Activated CD4-positive, alpha-beta memory T cell treated with anti-CD3 and anti-CD28 coated beads, Interleukin-2, amount 10 ng/mL, durations not matched to agents 7 days and 5 days (primary cell): ENCODE measurements around the gene GPC3. TPM values are rescaled to one million over a fixed set of nuclear protein-coding genes. Genes with fewer than 3 reads are reported as not detected.

Experiments
- CTCF ChIA-PET: fragments of 350-600 bp; sonication (Branson Sonifier 250); formaldehyde crosslinking; loops from one replicate; lab custom pipeline; 2021; ENCODE audit warnings: antibody characterized with exemption, inconsistent platforms; lab: Charles Lee
- POLR2A ChIA-PET: fragments of 350-600 bp; sonication (Branson Sonifier 250); formaldehyde crosslinking; loops from one replicate; lab custom pipeline; 2021; ENCODE audit warnings: antibody characterized with exemption; lab: Charles Lee
- DNase-seq: peaks from one replicate; pipeline ENCODE4 v3.0.0-alpha.2; 2020
- H3K27ac Mint-ChIP-seq: one replicate; pipeline ENCODE4 v1.8.0; 2021; ENCODE audit warnings: mild to moderate bottlenecking, mixed read lengths
- H3K27me3 Mint-ChIP-seq: one replicate; pipeline ENCODE4 v1.8.0; 2021; ENCODE audit warnings: mixed read lengths
- H3K36me3 Mint-ChIP-seq: one replicate; pipeline ENCODE4 v1.8.0; 2021; ENCODE audit warnings: low read depth, mixed read lengths
- H3K4me1 Mint-ChIP-seq: one replicate; pipeline ENCODE4 v1.8.0; 2021; ENCODE audit warnings: mixed read lengths
- H3K4me3 Mint-ChIP-seq: one replicate; pipeline ENCODE4 v1.8.0; 2021; ENCODE audit warnings: mild to moderate bottlenecking, mixed read lengths
- H3K9me3 Mint-ChIP-seq: one replicate; pipeline ENCODE4 v1.8.0; 2021; ENCODE audit warnings: mixed read lengths
- total RNA-seq, 2 experiments: library from RNA; stranded (reverse); gene quantifications; one replicate each; pipeline ENCODE4 v1.2.3, GENCODE V29; 2021

GPC3 gene
- total RNA-seq, 2 experiments from 2014 or later: 0.08 to 0.13 TPM

GRCh38 chrX:133812402-133812801 lies 173.0 kb downstream of the GPC3 start:
- ChIA-PET CTCF (no interaction called here), POLR2A (no interaction called here)
- Mint-ChIP-seq H3K4me3 (no peak overlapping the region), H3K27me3 (no peaks in the 10 kb centered on the region), H3K4me1 (no peaks in the 10 kb centered on the region), H3K27ac (no peak overlapping the region), H3K9me3 (no peaks in the 10 kb centered on the region), H3K36me3 (no peaks in the 10 kb centered on the region)
- no peak for DNase-seq

- POLR2A ChIA-PET: no interaction called here
- no peak overlapping the region for H3K27ac Mint-ChIP-seq
- no peaks in the 10 kb centered on the region for H3K36me3 Mint-ChIP-seq
- DNase-seq: no peak
- H3K27me3 Mint-ChIP-seq: no peaks in the 10 kb centered on the region
- no peaks in the 10 kb centered on the region for H3K4me1 Mint-ChIP-seq
- no peaks in the 10 kb centered on the region for H3K9me3 Mint-ChIP-seq
- CTCF ChIA-PET: no interaction called here
- no peak overlapping the region for H3K4me3 Mint-ChIP-seq
Observed at GRCh38 chrX:133810925-133811324, 174.5 kb downstream of the GPC3 start.

DNA sequence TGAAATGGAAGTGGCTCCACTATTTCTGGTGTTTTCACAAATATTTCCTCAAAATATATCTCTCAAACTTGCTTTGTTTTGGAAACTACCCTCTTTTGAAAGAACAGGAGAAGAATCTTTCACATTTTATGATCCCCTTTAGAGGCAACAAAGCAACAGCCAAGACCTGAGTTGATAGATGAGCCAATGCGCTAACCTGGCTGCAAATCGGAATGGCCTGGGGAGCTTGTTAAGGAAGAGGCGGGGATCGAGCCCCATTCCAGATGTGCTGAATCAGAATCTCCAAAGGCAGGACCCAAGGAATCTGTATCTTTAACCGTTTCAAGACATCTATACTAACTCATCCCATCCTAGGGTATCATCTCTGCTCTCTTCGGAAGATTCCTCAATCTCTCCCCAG lies 181.3 kb downstream of the GPC3 start:
- POLR2A ChIA-PET: no interaction called here
- Mint-ChIP-seq H3K4me1 (no peaks in the 10 kb centered on the region), H3K4me3 (no peak overlapping the region), H3K27ac (no peak overlapping the region), H3K27me3 (peaks cover 4% of the 10 kb centered on the region), H3K36me3 (no peaks in the 10 kb centered on the region), H3K9me3 (no peaks in the 10 kb centered on the region)
- no peak for DNase-seq
- CTCF ChIA-PET: no interaction called here

DNA sequence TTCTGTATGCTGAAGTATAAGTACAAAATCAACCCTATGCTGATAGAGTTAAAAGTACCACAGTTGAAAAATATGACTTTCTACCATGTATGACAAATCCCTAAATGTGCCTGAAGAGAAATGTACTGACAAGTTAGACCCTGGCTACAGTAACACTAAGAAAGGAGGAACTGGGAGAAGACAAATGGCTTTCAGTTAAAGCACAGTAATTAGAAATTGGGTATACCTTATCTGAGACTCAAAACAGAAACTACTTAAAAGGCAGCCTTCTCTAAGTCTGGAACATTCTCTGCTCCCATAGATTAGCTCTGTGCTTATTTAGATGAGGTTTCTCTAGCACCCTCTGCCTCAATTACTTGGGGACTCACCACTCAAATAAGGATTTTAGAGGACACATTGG lies 189.1 kb downstream of the GPC3 start:
- H3K27ac Mint-ChIP-seq: no peak overlapping the region
- ChIA-PET POLR2A (no interaction called here), CTCF (no interaction called here)
- H3K4me1 Mint-ChIP-seq: no peaks in the 10 kb centered on the region
- H3K36me3 Mint-ChIP-seq: no peaks in the 10 kb centered on the region
- peaks cover 4% of the 10 kb centered on the region for H3K27me3 Mint-ChIP-seq
- H3K9me3 Mint-ChIP-seq: no peaks in the 10 kb centered on the region
- no peak overlapping the region for H3K4me3 Mint-ChIP-seq
- DNase-seq: no peak

DNA sequence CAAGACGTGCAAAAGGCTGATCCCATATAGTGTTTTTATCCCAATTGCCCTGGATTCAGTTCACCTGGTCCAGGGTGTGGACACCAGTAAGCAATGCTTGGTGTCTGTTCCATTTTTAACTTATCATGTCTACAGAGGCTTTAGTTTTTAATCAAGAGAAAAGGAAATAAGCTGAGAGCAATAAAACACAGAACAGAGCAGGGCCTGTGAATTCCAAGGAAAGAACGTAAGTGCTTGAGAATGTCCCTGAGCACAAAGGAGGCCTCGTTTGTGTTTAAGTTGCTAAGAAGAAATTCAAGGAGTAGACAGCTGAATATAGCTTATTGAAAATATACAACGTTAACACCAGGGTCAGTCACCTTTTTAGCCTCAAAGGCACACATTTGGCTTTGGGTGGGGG lies 191.3 kb downstream of the GPC3 start:
- H3K36me3 Mint-ChIP-seq: no peaks in the 10 kb centered on the region
- no peaks in the 10 kb centered on the region for H3K9me3 Mint-ChIP-seq
- no peak overlapping the region for H3K4me3 Mint-ChIP-seq
- ChIA-PET CTCF (interaction anchor here (1.0 to 1.6 kb wide), 3 partner anchors 46 to 603 kb away, joined by 3 to 5 read pairs (median 4); no protein-coding TSS in a partner anchor), POLR2A (no interaction called here)
- no peaks in the 10 kb centered on the region for H3K27me3 Mint-ChIP-seq
- no peak overlapping the region for H3K27ac Mint-ChIP-seq
- no peaks in the 10 kb centered on the region for H3K4me1 Mint-ChIP-seq
- DNase-seq: no peak

- H3K36me3 Mint-ChIP-seq: no peaks in the 10 kb centered on the region
- H3K27ac Mint-ChIP-seq: no peak overlapping the region
- ChIA-PET CTCF (interaction anchor here (1.0 to 1.8 kb wide), 4 partner anchors 15 to 603 kb away, joined by 3 to 8 read pairs (median 4); no protein-coding TSS in a partner anchor), POLR2A (no interaction called here)
- no peak overlapping the region for H3K4me3 Mint-ChIP-seq
- H3K27me3 Mint-ChIP-seq: no peaks in the 10 kb centered on the region
- H3K9me3 Mint-ChIP-seq: no peaks in the 10 kb centered on the region
- no peaks in the 10 kb centered on the region for H3K4me1 Mint-ChIP-seq
- DNase-seq: no peak
Observed at GRCh38 chrX:133793626-133794025, 191.8 kb downstream of the GPC3 start.

DNA sequence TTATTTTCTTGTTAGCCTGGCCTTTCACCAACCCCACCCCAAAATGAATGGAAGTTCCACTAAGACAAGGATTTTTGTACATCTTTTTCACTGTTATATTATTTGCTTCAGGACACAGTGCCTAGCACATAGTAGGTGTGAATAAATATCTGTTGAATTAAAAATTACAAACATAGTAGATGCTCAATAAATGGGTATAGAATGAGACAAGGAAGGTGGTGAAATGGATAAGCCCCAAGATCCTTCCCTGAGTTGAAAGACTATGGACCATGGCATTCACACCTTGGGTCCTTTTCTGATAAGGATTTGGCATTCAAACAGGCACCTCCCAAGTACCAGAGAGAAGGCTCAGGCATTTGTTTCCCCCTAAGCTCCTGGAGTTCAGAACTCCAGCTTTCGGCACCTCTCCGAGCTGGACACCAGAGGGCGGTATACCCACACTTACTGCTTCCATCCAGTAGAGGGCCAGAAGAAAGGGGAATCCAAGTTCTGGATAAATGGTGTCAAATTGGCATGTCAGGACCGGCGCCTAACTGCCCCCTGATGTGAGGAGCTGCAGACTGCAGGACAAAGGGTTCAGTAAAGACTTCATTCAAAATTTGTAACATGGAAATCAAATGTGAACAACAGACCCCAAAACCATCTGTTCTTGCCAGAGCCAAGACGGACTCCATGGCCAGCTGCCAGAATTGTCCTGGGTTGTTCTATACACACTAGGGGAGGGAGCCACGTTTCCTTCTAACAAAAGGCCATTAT lies 193.0 kb downstream of the GPC3 start:
- CTCF ChIA-PET: interaction anchor here (0.7 to 2.3 kb wide), 13 partner anchors 16 to 611 kb away, joined by 3 to 15 read pairs (median 4); no protein-coding TSS in a partner anchor
- no peak overlapping the region for H3K27ac Mint-ChIP-seq

GRCh38 chrX:133789829-133790228 lies 195.6 kb downstream of the GPC3 start:
- no peaks in the 10 kb centered on the region for H3K27me3 Mint-ChIP-seq
- H3K4me1 Mint-ChIP-seq: no peaks in the 10 kb centered on the region
- no peaks in the 10 kb centered on the region for H3K36me3 Mint-ChIP-seq
- H3K4me3 Mint-ChIP-seq: no peak overlapping the region
- no peak overlapping the region for H3K27ac Mint-ChIP-seq
- no peak for DNase-seq
- ChIA-PET POLR2A (no interaction called here), CTCF (no interaction called here)
- H3K9me3 Mint-ChIP-seq: no peaks in the 10 kb centered on the region

More for the DNA sequence above, 193.0 kb downstream of the GPC3 start:
- H3K9me3 Mint-ChIP-seq: no peaks in the 10 kb centered on the region
- no peak overlapping the region for H3K4me3 Mint-ChIP-seq
- POLR2A ChIA-PET: no interaction called here
- H3K4me1 Mint-ChIP-seq: no peaks in the 10 kb centered on the region
- peak; percentile 60 for DNase-seq
- no peaks in the 10 kb centered on the region for H3K27me3 Mint-ChIP-seq
- H3K36me3 Mint-ChIP-seq: no peaks in the 10 kb centered on the region

DNA sequence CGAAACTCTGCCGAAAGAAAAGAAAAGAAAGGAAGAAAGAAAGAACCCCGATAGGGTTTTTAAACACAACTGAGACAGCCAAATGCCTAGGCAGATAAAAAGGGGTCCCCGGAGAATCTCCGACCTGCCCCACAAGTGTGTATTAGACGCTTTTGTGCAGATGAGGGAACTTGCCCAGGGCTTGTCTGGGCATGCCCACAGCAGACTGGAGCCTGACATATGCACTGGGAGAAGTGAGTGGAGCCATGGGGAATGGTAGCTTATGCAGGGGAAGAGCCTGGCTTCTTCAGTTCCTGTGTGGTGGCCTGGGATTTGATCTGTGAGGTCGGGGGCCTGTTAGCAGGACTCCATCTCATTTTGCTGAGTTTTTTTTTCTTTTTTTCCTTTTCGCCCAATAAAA lies 199.0 kb downstream of the GPC3 start:
- H3K36me3 Mint-ChIP-seq: no peaks in the 10 kb centered on the region
- no peak overlapping the region for H3K4me3 Mint-ChIP-seq
- no peaks in the 10 kb centered on the region for H3K27me3 Mint-ChIP-seq
- ChIA-PET CTCF (no interaction called here), POLR2A (no interaction called here)
- no peak overlapping the region for H3K27ac Mint-ChIP-seq
- H3K9me3 Mint-ChIP-seq: no peaks in the 10 kb centered on the region
- H3K4me1 Mint-ChIP-seq: no peaks in the 10 kb centered on the region
- no peak for DNase-seq

- CTCF ChIA-PET: no interaction called here
- Mint-ChIP-seq H3K4me1 (no peaks in the 10 kb centered on the region), H3K9me3 (no peaks in the 10 kb centered on the region), H3K27me3 (no peaks in the 10 kb centered on the region), H3K4me3 (no peak overlapping the region), H3K27ac (no peak overlapping the region), H3K36me3 (no peaks in the 10 kb centered on the region)
- POLR2A ChIA-PET: no interaction called here
- DNase-seq: no peak
Observed at GRCh38 chrX:133783274-133783673, 202.1 kb downstream of the GPC3 start.

GRCh38 chrX:133781174-133781573 lies 204.2 kb downstream of the GPC3 start:
- Mint-ChIP-seq H3K9me3 (no peaks in the 10 kb centered on the region), H3K4me1 (no peaks in the 10 kb centered on the region), H3K27me3 (no peaks in the 10 kb centered on the region)

GRCh38 chrX:133776072-133776471 lies 209.3 kb downstream of the GPC3 start:
- H3K27me3 Mint-ChIP-seq: no peaks in the 10 kb centered on the region
- H3K36me3 Mint-ChIP-seq: no peaks in the 10 kb centered on the region
- POLR2A ChIA-PET: no interaction called here
- peak; percentile 17 for DNase-seq
- H3K9me3 Mint-ChIP-seq: no peaks in the 10 kb centered on the region
- no peak overlapping the region for H3K27ac Mint-ChIP-seq
- CTCF ChIA-PET: no interaction called here
- no peaks in the 10 kb centered on the region for H3K4me1 Mint-ChIP-seq
- no peak overlapping the region for H3K4me3 Mint-ChIP-seq

More at GRCh38 chrX:133781174-133781573, 204.2 kb downstream of the GPC3 start:
- DNase-seq: no peak
- H3K27ac Mint-ChIP-seq: no peak overlapping the region
- ChIA-PET POLR2A (no interaction called here), CTCF (interaction anchor here (1.3 kb wide), 1 partner anchor 10 kb away, joined by 3 read pairs; no protein-coding TSS in a partner anchor)
- H3K36me3 Mint-ChIP-seq: no peaks in the 10 kb centered on the region
- H3K4me3 Mint-ChIP-seq: no peak overlapping the region

DNA sequence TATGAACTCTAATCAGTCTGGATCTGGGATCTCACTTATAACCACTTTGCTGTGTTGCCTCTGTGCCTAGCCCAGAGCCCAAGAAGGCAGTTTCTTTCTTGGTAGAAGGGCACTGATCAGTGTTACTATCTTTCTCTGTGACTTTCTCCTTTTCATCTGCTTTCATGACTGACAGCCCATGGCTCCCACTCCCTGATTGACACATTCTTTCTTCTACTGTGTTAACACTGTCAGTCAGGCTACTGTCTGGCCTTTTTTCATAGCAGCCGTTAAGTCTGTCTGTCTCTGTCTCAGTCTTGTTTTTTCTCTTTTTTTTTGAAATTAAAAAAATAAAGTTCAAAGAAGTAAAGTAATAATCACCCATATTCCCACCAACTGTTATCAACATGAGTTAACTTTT lies 210.6 kb downstream of the GPC3 start:
- DNase-seq: no peak
- Mint-ChIP-seq H3K4me3 (no peak overlapping the region), H3K36me3 (no peaks in the 10 kb centered on the region), H3K9me3 (no peaks in the 10 kb centered on the region), H3K4me1 (no peaks in the 10 kb centered on the region), H3K27me3 (no peaks in the 10 kb centered on the region), H3K27ac (no peak overlapping the region)
- POLR2A ChIA-PET: no interaction called here
- CTCF ChIA-PET: interaction anchor here (1.2 kb wide), 2 partner anchors 10 to 18 kb away, joined by 3 to 4 read pairs; no protein-coding TSS in a partner anchor
